K562 (cell line): Measurements from ENCODE around the gene GPR42. TPM values are rescaled to one million over a fixed set of nuclear protein-coding genes. Genes with fewer than 3 reads are reported as not detected.

Experiments
- CBX3 ChIP-seq, 2 experiments: IDR thresholded peaks; 1 replicate in 1 of 2; 2 replicates in 1 of 2; pipeline ENCODE4 v1.6.1; 2012; ENCODE audit warnings: inconsistent platforms in 2 of 2, low read length in 2 of 2, borderline replicate concordance in 1 of 2, control low read depth in 1 of 2
- CBX5 ChIP-seq: IDR thresholded peaks from 2 replicates; pipeline ENCODE4 v1.6.1; 2014; ENCODE audit warnings: low read depth, borderline replicate concordance
- CCAR2 ChIP-seq: fragments of 200-400 bp; formaldehyde crosslinking; IDR thresholded peaks from 2 replicates; pipeline ENCODE4 v1.6.1; 2017; ENCODE audit warnings: mild to moderate bottlenecking, low read depth, low read length
- EP400 ChIP-seq: fragments of 450-650 bp; IDR thresholded peaks from 2 replicates; pipeline ENCODE4 v1.6.1; 2017; ENCODE audit warnings: antibody characterized with exemption, mild to moderate bottlenecking, moderate library complexity
- KDM1A ChIP-seq, 2 experiments: fragments of 450-650 bp; IDR thresholded peaks; 2 replicates each; pipeline ENCODE4 v1.6.1; 2016; ENCODE audit warnings: mild to moderate bottlenecking in 2 of 2
- MEIS2 ChIP-seq: fragments of 450-650 bp; IDR thresholded peaks from 2 replicates; pipeline ENCODE4 v1.6.1; 2014; ENCODE audit warnings: mild to moderate bottlenecking; ENCODE audit not compliant: partially characterized antibody
- MIER1 ChIP-seq: fragments of 450-650 bp; IDR thresholded peaks from 2 replicates; pipeline ENCODE4 v1.6.1; 2016; ENCODE audit warnings: antibody characterized with exemption, mild to moderate bottlenecking, low read depth
- MXI1 ChIP-seq: IDR thresholded peaks from 2 replicates; pipeline ENCODE4 v1.6.1; 2011; ENCODE audit warnings: low read depth, mild to moderate bottlenecking, improper control_type of control experiment, low read length
- NFIC ChIP-seq: fragments of 450-650 bp; IDR thresholded peaks from 2 replicates; pipeline ENCODE4 v1.6.1; 2017; ENCODE audit warnings: mild to moderate bottlenecking, inconsistent platforms
- POLR2H ChIP-seq: IDR thresholded peaks from 2 replicates; pipeline ENCODE4 v1.6.1; 2016; ENCODE audit warnings: missing genetic modification characterization, low read depth, mild to moderate bottlenecking, control low read depth, missing compliant biosample characterization, moderate library complexity
- RHOXF2B ChIP-seq: fragments of 250-450 bp; sonication (Bioruptor Pico); conservative IDR thresholded peaks from 2 replicates; pipeline ENCODE4 v1.5.1; 2021
- RNF2 ChIP-seq: sonication (generic); IDR thresholded peaks from 2 replicates; pipeline ENCODE4 v1.6.1; 2016
- RUNX1 ChIP-seq: sonication (generic); IDR thresholded peaks from 2 replicates; pipeline ENCODE4 v1.6.1; 2016; ENCODE audit warnings: antibody characterized with exemption, low read depth
- U2AF2 ChIP-seq: fragments of 200-400 bp; formaldehyde crosslinking; optimal IDR thresholded peaks from 2 replicates; pipeline ENCODE3; 2017; ENCODE audit warnings: low read depth, mild to moderate bottlenecking, low read length
- ZBTB8A ChIP-seq: fragments of 450-650 bp; IDR thresholded peaks from 2 replicates; pipeline ENCODE4 v1.6.1; 2018; ENCODE audit warnings: mild to moderate bottlenecking, moderate library complexity; ENCODE audit not compliant: partially characterized antibody
- ZFX ChIP-seq: sonication (generic); formaldehyde crosslinking; IDR thresholded peaks from 2 replicates; pipeline ENCODE4 v1.8.0; 2022; ENCODE audit warnings: mild to moderate bottlenecking, missing genetic modification reagents, moderate library complexity
- polyA plus RNA-seq, 8 experiments: library from polyadenylated mRNA; depleted of rRNA in 4 of 8; stranded (reverse) in 5 of 8; unstranded in 3 of 8; fragments of >200 nt; fragmentation: Nextera tagmentation in 2 of 8; fragmentation: Illumina TruSeq in 1 of 8; extraction: Ambion mirVana in 2 of 8; extraction: Trizol in 1 of 8; gene quantifications; 2 replicates each; pipeline versions ENCODE4 v1.2.1 to v1.2.3, GENCODE V29; 2011 to 2014; ENCODE audit warnings: inconsistent platforms in 1 of 8, missing spikeins in 1 of 8
- total RNA-seq, 7 experiments: library from RNA; depleted of rRNA in 6 of 7; stranded (reverse); fragments of >200 nt in 6 of 7; fragmentation: Illumina TruSeq in 2 of 7; extraction: Trizol in 2 of 7; gene quantifications; 2 replicates each; pipeline versions ENCODE4 v1.2.1 to v1.2.3, GENCODE V29; 2011 to 2021; ENCODE audit warnings: low replicate concordance in 1 of 7
- TF ChIP-seq, protein P1 (sequence below): sonication (generic); formaldehyde crosslinking; IDR thresholded peaks from 2 replicates; pipeline ENCODE4 v1.8.0; 2023; ENCODE audit warnings: missing genetic modification reagents, mild to moderate bottlenecking, borderline replicate concordance
- TF ChIP-seq, protein P2 (sequence below): IDR thresholded peaks from 2 replicates; pipeline ENCODE4 v1.6.1; 2014; ENCODE audit warnings: antibody characterized with exemption
- TF ChIP-seq, protein P3 (sequence below): sonication (generic); formaldehyde crosslinking; IDR thresholded peaks from 2 replicates; pipeline ENCODE4 v1.9.0; 2022; ENCODE audit warnings: mild to moderate bottlenecking, missing genetic modification reagents
- TF ChIP-seq, protein P4 (sequence below): fragments of 450-650 bp; IDR thresholded peaks from 2 replicates; pipeline ENCODE4 v1.7.0; 2016; ENCODE audit warnings: borderline replicate concordance

The GPR42 gene
- total and polyA plus RNA-seq, 9 of the 15 experiments (the other 6 are each of a cell fraction or from before 2014, with no cell fraction given) = not detected

DNA sequence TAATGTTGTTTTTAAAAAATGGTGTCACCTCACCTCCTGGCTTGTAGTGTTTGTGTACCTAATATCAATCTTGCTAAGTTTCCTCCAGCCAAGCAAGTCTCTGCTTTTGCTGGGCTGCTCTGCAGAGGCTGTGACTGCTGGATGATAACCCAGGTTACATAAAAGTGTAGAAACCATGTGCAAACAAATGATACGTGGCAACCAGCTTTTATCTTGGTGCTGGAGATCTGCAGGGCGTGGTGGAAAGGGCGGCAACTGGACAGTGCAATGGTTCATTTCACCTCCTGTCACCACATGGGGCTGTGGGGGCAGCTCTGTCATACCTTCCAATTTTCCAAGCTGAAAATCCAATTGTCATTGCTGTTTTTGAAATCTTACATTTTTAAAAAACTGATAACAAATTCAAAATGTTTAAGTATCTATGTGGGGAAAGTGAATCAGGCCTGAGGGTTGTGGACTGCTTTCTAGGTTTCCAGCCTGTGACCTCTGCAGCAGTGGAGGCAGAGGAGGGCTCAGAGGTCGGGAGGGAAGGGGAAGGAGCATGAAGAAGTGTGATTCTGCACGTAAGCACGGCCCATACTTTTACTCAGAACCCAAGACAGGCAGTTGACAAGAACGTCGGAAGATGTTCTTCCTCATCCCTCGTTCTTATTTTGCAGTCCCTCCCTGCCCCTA, 9.7 kb downstream of the GPR42 start (continued):
- TF ChIP-seq, protein P1, sequence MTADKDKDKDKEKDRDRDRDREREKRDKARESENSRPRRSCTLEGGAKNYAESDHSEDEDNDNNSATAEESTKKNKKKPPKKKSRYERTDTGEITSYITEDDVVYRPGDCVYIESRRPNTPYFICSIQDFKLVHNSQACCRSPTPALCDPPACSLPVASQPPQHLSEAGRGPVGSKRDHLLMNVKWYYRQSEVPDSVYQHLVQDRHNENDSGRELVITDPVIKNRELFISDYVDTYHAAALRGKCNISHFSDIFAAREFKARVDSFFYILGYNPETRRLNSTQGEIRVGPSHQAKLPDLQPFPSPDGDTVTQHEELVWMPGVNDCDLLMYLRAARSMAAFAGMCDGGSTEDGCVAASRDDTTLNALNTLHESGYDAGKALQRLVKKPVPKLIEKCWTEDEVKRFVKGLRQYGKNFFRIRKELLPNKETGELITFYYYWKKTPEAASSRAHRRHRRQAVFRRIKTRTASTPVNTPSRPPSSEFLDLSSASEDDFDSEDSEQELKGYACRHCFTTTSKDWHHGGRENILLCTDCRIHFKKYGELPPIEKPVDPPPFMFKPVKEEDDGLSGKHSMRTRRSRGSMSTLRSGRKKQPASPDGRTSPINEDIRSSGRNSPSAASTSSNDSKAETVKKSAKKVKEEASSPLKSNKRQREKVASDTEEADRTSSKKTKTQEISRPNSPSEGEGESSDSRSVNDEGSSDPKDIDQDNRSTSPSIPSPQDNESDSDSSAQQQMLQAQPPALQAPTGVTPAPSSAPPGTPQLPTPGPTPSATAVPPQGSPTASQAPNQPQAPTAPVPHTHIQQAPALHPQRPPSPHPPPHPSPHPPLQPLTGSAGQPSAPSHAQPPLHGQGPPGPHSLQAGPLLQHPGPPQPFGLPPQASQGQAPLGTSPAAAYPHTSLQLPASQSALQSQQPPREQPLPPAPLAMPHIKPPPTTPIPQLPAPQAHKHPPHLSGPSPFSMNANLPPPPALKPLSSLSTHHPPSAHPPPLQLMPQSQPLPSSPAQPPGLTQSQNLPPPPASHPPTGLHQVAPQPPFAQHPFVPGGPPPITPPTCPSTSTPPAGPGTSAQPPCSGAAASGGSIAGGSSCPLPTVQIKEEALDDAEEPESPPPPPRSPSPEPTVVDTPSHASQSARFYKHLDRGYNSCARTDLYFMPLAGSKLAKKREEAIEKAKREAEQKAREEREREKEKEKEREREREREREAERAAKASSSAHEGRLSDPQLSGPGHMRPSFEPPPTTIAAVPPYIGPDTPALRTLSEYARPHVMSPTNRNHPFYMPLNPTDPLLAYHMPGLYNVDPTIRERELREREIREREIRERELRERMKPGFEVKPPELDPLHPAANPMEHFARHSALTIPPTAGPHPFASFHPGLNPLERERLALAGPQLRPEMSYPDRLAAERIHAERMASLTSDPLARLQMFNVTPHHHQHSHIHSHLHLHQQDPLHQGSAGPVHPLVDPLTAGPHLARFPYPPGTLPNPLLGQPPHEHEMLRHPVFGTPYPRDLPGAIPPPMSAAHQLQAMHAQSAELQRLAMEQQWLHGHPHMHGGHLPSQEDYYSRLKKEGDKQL (CRISPR knock-in tag) = no peak
- peak; percentile 90 for TF ChIP-seq MEIS2
- TF ChIP-seq, protein P2, sequence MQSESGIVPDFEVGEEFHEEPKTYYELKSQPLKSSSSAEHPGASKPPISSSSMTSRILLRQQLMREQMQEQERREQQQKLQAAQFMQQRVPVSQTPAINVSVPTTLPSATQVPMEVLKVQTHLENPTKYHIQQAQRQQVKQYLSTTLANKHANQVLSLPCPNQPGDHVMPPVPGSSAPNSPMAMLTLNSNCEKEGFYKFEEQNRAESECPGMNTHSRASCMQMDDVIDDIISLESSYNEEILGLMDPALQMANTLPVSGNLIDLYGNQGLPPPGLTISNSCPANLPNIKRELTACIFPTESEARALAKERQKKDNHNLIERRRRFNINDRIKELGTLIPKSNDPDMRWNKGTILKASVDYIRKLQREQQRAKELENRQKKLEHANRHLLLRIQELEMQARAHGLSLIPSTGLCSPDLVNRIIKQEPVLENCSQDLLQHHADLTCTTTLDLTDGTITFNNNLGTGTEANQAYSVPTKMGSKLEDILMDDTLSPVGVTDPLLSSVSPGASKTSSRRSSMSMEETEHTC = peak; percentile 11; the same call in 1 of the 2 replicates
- TF ChIP-seq RHOXF2B (CRISPR knock-in tag) = no peak
- peak; percentile 96 for TF ChIP-seq KDM1A (IDR thresholded peaks at IDR 0.05)
- no peak for TF ChIP-seq CBX5
- TF ChIP-seq MXI1 = peak; percentile 80
- no peak for TF ChIP-seq ZBTB8A
- TF ChIP-seq RUNX1 = peak; percentile 66
- TF ChIP-seq, protein P3, sequence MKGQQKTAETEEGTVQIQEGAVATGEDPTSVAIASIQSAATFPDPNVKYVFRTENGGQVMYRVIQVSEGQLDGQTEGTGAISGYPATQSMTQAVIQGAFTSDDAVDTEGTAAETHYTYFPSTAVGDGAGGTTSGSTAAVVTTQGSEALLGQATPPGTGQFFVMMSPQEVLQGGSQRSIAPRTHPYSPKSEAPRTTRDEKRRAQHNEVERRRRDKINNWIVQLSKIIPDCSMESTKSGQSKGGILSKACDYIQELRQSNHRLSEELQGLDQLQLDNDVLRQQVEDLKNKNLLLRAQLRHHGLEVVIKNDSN = 0 out of 2 replicates have a peak, but pooled peaks have one; percentile 9
- peak in 1 of 2 experiments; percentile 65; a peak in 1 of 3 replicates for TF ChIP-seq CBX3 (IDR thresholded peaks at IDR 0.05; ENCODE audit: borderline replicate concordance in 1 of 2, low read length in 2 of 2)
- TF ChIP-seq POLR2H (tag) = no peak
- TF ChIP-seq MIER1 = no peak
- peak; percentile 82 for TF ChIP-seq EP400
- TF ChIP-seq U2AF2 = no peak
- TF ChIP-seq, protein P4, sequence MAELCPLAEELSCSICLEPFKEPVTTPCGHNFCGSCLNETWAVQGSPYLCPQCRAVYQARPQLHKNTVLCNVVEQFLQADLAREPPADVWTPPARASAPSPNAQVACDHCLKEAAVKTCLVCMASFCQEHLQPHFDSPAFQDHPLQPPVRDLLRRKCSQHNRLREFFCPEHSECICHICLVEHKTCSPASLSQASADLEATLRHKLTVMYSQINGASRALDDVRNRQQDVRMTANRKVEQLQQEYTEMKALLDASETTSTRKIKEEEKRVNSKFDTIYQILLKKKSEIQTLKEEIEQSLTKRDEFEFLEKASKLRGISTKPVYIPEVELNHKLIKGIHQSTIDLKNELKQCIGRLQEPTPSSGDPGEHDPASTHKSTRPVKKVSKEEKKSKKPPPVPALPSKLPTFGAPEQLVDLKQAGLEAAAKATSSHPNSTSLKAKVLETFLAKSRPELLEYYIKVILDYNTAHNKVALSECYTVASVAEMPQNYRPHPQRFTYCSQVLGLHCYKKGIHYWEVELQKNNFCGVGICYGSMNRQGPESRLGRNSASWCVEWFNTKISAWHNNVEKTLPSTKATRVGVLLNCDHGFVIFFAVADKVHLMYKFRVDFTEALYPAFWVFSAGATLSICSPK = no peak
- no peak for TF ChIP-seq ZFX (CRISPR knock-in tag)
- peak; percentile 87 for TF ChIP-seq NFIC
- TF ChIP-seq CCAR2 = no peak
- peak; percentile 85 for TF ChIP-seq RNF2
